Stimulated activated CD4-positive, alpha-beta T cell treated with anti-CD3 and anti-CD28 coated beads, Interleukin-15, amount 100 ng/mL, for 48 hours (primary cell): Measurements from ENCODE around the gene CRY1.
"Not testable (repeated sequence)": the region's sequence is repeated elsewhere in the genome, so short reads cannot be mapped to it uniquely, and the experiment has no call there.

ENCODE experiments used
- DNase-seq, 2 donors: peaks; one replicate each; pipeline ENCODE4 v3.0.0-alpha.2; 2020; ENCODE audit warnings: low read depth in 2 of 2

Gene CRY1

GRCh38 chr12:107108366-107108765, 15.0 kb upstream of the CRY1 start:
- DNase-seq, result not testable (repeated sequence)

GRCh38 chr12:107107381-107107780, 14.0 kb upstream of the CRY1 start:
- DNase-seq, result no peak

GRCh38 chr12:107106241-107107025, 13.1 kb upstream of the CRY1 start:
- DNase-seq, result no peak

GRCh38 chr12:107105410-107105703, 12.0 kb upstream of the CRY1 start:
- DNase-seq, result no peak

- DNase-seq, result no peak
Measured at GRCh38 chr12:107103516-107103915, 10.2 kb upstream of the CRY1 start.

- no peak for DNase-seq
Measured at GRCh38 chr12:107103097-107103496, 9.7 kb upstream of the CRY1 start.

GRCh38 chr12:107102294-107102693, 8.9 kb upstream of the CRY1 start:
- DNase-seq, result no peak

GRCh38 chr12:107101651-107102050, 8.3 kb upstream of the CRY1 start:
- DNase-seq, result no peak

- no peak for DNase-seq
Measured at GRCh38 chr12:107099917-107100316, 6.6 kb upstream of the CRY1 start.

- no peak for DNase-seq
Measured at GRCh38 chr12:107096571-107096970, 3.2 kb upstream of the CRY1 start.

GRCh38 chr12:107094183-107094448, 767 bp upstream of the CRY1 start:
- DNase-seq, result no peak

GRCh38 chr12:107092669-107093416, 506 bp downstream of the CRY1 start:
- peak; percentile 59 to 60 for DNase-seq

- no peak for DNase-seq
Measured at GRCh38 chr12:107091989-107092641, 1.2 kb downstream of the CRY1 start.

- no peak for DNase-seq
Measured at GRCh38 chr12:107091381-107091780, 2.0 kb downstream of the CRY1 start.

- DNase-seq, result no peak
Measured at GRCh38 chr12:107090711-107091110, 2.6 kb downstream of the CRY1 start.

- no peak for DNase-seq
Measured at GRCh38 chr12:107088912-107089311, 4.4 kb downstream of the CRY1 start.

GRCh38 chr12:107086314-107086713, 7.0 kb downstream of the CRY1 start:
- DNase-seq, result no peak

- no peak for DNase-seq
Measured at GRCh38 chr12:107081778-107082177, 11.6 kb downstream of the CRY1 start.

- no peak for DNase-seq
Measured at GRCh38 chr12:107080299-107080698, 13.1 kb downstream of the CRY1 start.

GRCh38 chr12:107079172-107080011, 14.0 kb downstream of the CRY1 start:
- no peak for DNase-seq

GRCh38 chr12:107073266-107073665, 20.1 kb downstream of the CRY1 start:
- not testable (repeated sequence) for DNase-seq

- DNase-seq, result no peak
Measured at GRCh38 chr12:107066691-107067090, 26.7 kb downstream of the CRY1 start.
